HepG2 (cell line): ENCODE measurements around the gene RXYLT1. TPM values are rescaled to one million over a fixed set of nuclear protein-coding genes. Genes with fewer than 3 reads are reported as not detected.

Experiments
- ASH2L ChIP-seq: fragments of 300-600, 200-600 bp; sonication (generic); IDR thresholded peaks from 2 replicates; pipeline ENCODE4 v1.7.0; 2017; ENCODE audit warnings: low read depth, mild to moderate bottlenecking, moderate library complexity, mixed read lengths, low read length; ENCODE audit not compliant: insufficient read length
- ATF7 ChIP-seq, 2 experiments: fragments of 450-650 bp in 1 of 2; sonication (generic) in 1 of 2; formaldehyde crosslinking in 1 of 2; IDR thresholded peaks; 2 replicates each; pipeline versions ENCODE4 v1.4.0 to v1.6.1; 2016 to 2020; ENCODE audit warnings: antibody characterized with exemption in 1 of 2, mild to moderate bottlenecking in 1 of 2, missing genetic modification reagents in 1 of 2
- BCL3 ChIP-seq: sonication (generic); formaldehyde crosslinking; IDR thresholded peaks from 2 replicates; pipeline ENCODE4 v1.5.1; 2020; ENCODE audit warnings: mild to moderate bottlenecking, missing genetic modification reagents, moderate library complexity
- EZH2 ChIP-seq: conservative IDR thresholded peaks from 2 replicates; pipeline ENCODE4 v1.6.1; 2012; ENCODE audit warnings: mild to moderate bottlenecking, low read depth, low read length, moderate library complexity
- GABPA ChIP-seq, 2 experiments: IDR thresholded peaks; 2 replicates each; pipeline ENCODE4 v1.6.1; 2011 to 2016; ENCODE audit warnings: low read depth in 2 of 2, low read length in 1 of 2, missing biosample characterization in 1 of 2, missing genetic modification characterization in 1 of 2
- GATAD1 ChIP-seq: IDR thresholded peaks from 2 replicates; pipeline ENCODE4 v1.6.1; 2016; ENCODE audit warnings: missing genetic modification reagents, missing compliant biosample characterization
- PPARG ChIP-seq: conservative IDR thresholded peaks from 2 replicates; pipeline ENCODE4 v1.6.1; 2016; ENCODE audit warnings: missing biosample characterization, missing genetic modification reagents
- SCMH1 ChIP-seq: sonication (generic); formaldehyde crosslinking; IDR thresholded peaks from 2 replicates; pipeline ENCODE4 v1.9.0; 2021; ENCODE audit warnings: missing genetic modification reagents, mild to moderate bottlenecking, borderline replicate concordance
- STAT6 ChIP-seq: sonication (generic); formaldehyde crosslinking; IDR thresholded peaks from 2 replicates; pipeline ENCODE4 v1.4.0; 2020; ENCODE audit warnings: missing genetic modification reagents, mild to moderate bottlenecking, borderline replicate concordance
- TFDP2 ChIP-seq: sonication (generic); formaldehyde crosslinking; IDR thresholded peaks from 2 replicates; pipeline ENCODE4 v1.4.0; 2020; ENCODE audit warnings: missing genetic modification reagents
- TRIM22 ChIP-seq: fragments of 450-650 bp; IDR thresholded peaks from 2 replicates; pipeline ENCODE4 v1.6.1; 2017
- ZNF335 ChIP-seq: sonication (generic); formaldehyde crosslinking; IDR thresholded peaks from 2 replicates; pipeline ENCODE4 v1.4.0; 2020; ENCODE audit warnings: missing genetic modification reagents
- ZNF619 ChIP-seq: sonication (generic); formaldehyde crosslinking; IDR thresholded peaks from 2 replicates; pipeline ENCODE4 v1.4.0; 2020; ENCODE audit warnings: mild to moderate bottlenecking, missing genetic modification reagents
- ZNF709 ChIP-seq: sonication (generic); formaldehyde crosslinking; IDR thresholded peaks from 2 replicates; pipeline ENCODE4 v1.5.0; 2020; ENCODE audit warnings: mild to moderate bottlenecking, missing genetic modification reagents
- polyA plus RNA-seq, 8 experiments: library from polyadenylated mRNA; depleted of rRNA in 3 of 8; stranded (reverse) in 7 of 8; unstranded in 1 of 8; fragments of >200 nt; fragmentation: Illumina TruSeq in 4 of 8; extraction: Trizol in 4 of 8; gene quantifications; 2 replicates each; pipeline versions ENCODE4 v1.2.1 to v1.2.3, GENCODE V29; 2011 to 2016; ENCODE audit warnings: low read depth in 4 of 8, missing spikeins in 1 of 8, mixed read lengths in 1 of 8; ENCODE audit not compliant: insufficient read depth in 1 of 8
- total RNA-seq, 5 experiments: library from RNA; depleted of rRNA; stranded (reverse); fragments of >200 nt; fragmentation: Illumina TruSeq; extraction: Trizol; gene quantifications; 2 replicates each; pipeline ENCODE4 v1.2.3, GENCODE V29; 2016; ENCODE audit warnings: low read depth in 1 of 5
- TF ChIP-seq, protein P1 (sequence below): sonication (generic); formaldehyde crosslinking; conservative IDR thresholded peaks from 2 replicates; pipeline ENCODE4 v1.8.1; 2023; ENCODE audit warnings: missing genetic modification reagents
- TF ChIP-seq, protein P2 (sequence below): IDR thresholded peaks from 2 replicates; pipeline ENCODE4 v1.6.1; 2016; ENCODE audit warnings: missing compliant biosample characterization, missing genetic modification reagents, borderline replicate concordance
- TF ChIP-seq, protein P3 (sequence below): IDR thresholded peaks from 2 replicates; pipeline ENCODE4 v1.6.1; 2012; ENCODE audit warnings: inconsistent platforms

Gene RXYLT1
- total and polyA plus RNA-seq, 2 of the 13 experiments (the other 11 are each of a cell fraction or from before 2014, with no cell fraction given): 8.3 to 15.5 TPM

- TF ChIP-seq, protein P1, sequence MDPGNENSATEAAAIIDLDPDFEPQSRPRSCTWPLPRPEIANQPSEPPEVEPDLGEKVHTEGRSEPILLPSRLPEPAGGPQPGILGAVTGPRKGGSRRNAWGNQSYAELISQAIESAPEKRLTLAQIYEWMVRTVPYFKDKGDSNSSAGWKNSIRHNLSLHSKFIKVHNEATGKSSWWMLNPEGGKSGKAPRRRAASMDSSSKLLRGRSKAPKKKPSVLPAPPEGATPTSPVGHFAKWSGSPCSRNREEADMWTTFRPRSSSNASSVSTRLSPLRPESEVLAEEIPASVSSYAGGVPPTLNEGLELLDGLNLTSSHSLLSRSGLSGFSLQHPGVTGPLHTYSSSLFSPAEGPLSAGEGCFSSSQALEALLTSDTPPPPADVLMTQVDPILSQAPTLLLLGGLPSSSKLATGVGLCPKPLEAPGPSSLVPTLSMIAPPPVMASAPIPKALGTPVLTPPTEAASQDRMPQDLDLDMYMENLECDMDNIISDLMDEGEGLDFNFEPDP (CRISPR knock-in tag): no peak
- TF ChIP-seq ATF7 (IDR thresholded peaks at IDR 0.05) (no peak), ATF7 (CRISPR knock-in tag; IDR thresholded peaks at IDR 0.05) (no peak), ZNF709 (CRISPR knock-in tag) (peak; percentile 55; the same call in 1 of the 2 replicates), TFDP2 (CRISPR knock-in tag) (peak; percentile 37; the same call in 1 of the 2 replicates), SCMH1 (CRISPR knock-in tag) (no peak), EZH2 (no peak), ASH2L (peak; percentile 86), TRIM22 (no peak), ZNF619 (CRISPR knock-in tag) (peak; percentile 39; the same call in 1 of the 2 replicates), BCL3 (CRISPR knock-in tag) (0 out of 2 replicates have a peak, but pooled peaks have one; percentile 32), GATAD1 (CRISPR knock-in tag) (peak; percentile 58), STAT6 (CRISPR knock-in tag) (no peak), PPARG (CRISPR knock-in tag) (no peak), GABPA (IDR thresholded peaks at IDR 0.05; ENCODE audit: low read depth, low read length) (peak; percentile 60), GABPA (CRISPR knock-in tag; IDR thresholded peaks at IDR 0.05; ENCODE audit: low read depth) (peak; percentile 62), ZNF335 (CRISPR knock-in tag) (peak; percentile 98)
- TF ChIP-seq, protein P2, sequence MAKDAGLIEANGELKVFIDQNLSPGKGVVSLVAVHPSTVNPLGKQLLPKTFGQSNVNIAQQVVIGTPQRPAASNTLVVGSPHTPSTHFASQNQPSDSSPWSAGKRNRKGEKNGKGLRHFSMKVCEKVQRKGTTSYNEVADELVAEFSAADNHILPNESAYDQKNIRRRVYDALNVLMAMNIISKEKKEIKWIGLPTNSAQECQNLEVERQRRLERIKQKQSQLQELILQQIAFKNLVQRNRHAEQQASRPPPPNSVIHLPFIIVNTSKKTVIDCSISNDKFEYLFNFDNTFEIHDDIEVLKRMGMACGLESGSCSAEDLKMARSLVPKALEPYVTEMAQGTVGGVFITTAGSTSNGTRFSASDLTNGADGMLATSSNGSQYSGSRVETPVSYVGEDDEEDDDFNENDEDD: peak; percentile 54; the same call in 1 of the 2 replicates
- TF ChIP-seq, protein P3, sequence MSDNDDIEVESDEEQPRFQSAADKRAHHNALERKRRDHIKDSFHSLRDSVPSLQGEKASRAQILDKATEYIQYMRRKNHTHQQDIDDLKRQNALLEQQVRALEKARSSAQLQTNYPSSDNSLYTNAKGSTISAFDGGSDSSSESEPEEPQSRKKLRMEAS: peak; percentile 88
These were observed at the start of gene RXYLT1 (continued) for GRCh38 chr12:63779498-63780481.
